ENCODE results near the gene POLR2M.

POLR2M gene

DNA sequence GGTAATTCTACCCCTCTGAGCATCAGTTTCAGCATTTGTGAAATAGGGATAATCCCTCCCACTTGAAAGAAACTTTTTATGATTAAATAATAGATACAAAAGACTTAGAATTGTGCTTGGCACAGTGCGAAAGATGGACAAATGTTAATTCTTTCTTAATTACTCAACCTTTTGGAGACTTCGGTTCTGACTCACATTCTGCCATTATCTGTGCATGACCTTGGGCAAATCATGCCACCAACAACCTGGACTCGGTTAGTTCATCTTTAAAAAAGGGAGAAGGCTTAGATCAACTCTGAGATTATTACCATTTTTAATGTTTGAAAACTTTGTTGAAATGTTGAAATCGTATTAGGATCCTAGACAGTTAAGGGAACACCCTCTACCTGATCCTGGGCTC lies 40.6 kb upstream of the POLR2M start:
- DNase-seq (ENCODE audit: low read depth) = no peak
- TF ChIP-seq CTCF (conservative IDR thresholded peaks at IDR 0.05; ENCODE audit: low read depth, low read length) = no peak
- H3K4me3 ChIP-seq (ENCODE audit: low read depth, low read length) = no peak overlapping the region

- H3K4me3 ChIP-seq (ENCODE audit: low read depth, low read length) = peak overlapping the region; percentile 26
- TF ChIP-seq CTCF (conservative IDR thresholded peaks at IDR 0.05; ENCODE audit: low read depth, low read length) = peak; percentile 74
- DNase-seq (ENCODE audit: low read depth) = peak; percentile 79
Measured at GRCh38 chr15:57667171-57667849, 39.2 kb upstream of the POLR2M start.

- no peak overlapping the region for H3K4me3 ChIP-seq (ENCODE audit: low read depth, low read length)
- TF ChIP-seq CTCF (conservative IDR thresholded peaks at IDR 0.05; ENCODE audit: low read depth, low read length) = no peak
- no peak for DNase-seq (ENCODE audit: low read depth)
Measured at GRCh38 chr15:57668016-57668415, 38.5 kb upstream of the POLR2M start.

GRCh38 chr15:57671636-57672035 lies 34.9 kb upstream of the POLR2M start:
- no peak overlapping the region for H3K4me3 ChIP-seq (ENCODE audit: low read depth, low read length)

DNA sequence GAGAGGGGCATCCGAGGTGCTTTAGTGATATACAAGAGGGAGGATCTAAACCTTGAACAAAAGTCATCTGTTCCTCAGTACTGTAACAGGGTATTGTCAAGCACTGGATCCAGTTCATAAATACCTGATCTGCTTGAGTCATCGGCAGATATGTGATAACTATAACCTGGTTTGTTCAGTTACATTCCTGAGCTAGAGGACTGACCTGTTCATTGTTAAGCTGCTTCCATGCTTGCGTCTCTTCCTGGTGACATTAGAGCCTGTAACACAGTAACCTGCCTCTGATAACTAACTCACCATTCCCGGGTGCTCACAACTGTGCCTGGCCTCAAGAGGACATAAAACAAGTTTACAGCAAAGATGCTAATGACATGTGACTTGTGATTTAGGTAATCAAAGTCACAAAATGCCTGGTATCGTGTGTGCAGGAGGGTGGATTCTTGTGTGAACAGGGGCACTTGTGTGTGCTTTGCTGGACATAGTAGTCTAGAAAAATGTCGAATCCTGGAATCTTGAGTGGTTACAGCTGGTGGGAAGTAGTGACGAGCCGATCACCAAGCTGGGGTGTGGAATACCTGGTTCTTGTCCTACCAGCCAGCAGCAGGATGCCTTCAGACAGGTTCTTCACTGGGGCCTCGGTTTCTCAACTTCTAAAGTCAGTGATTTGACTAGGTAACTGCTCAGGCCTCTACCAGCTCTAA lies 30.9 kb upstream of the POLR2M start:
- no peak for DNase-seq (ENCODE audit: low read depth)
- H3K4me3 ChIP-seq (ENCODE audit: low read depth, low read length) = no peak overlapping the region
- no peak for TF ChIP-seq CTCF (conservative IDR thresholded peaks at IDR 0.05; ENCODE audit: low read depth, low read length)

More at GRCh38 chr15:57671636-57672035, 34.9 kb upstream of the POLR2M start:
- DNase-seq (ENCODE audit: low read depth) = no peak
- TF ChIP-seq CTCF (conservative IDR thresholded peaks at IDR 0.05; ENCODE audit: low read depth, low read length) = no peak

DNA sequence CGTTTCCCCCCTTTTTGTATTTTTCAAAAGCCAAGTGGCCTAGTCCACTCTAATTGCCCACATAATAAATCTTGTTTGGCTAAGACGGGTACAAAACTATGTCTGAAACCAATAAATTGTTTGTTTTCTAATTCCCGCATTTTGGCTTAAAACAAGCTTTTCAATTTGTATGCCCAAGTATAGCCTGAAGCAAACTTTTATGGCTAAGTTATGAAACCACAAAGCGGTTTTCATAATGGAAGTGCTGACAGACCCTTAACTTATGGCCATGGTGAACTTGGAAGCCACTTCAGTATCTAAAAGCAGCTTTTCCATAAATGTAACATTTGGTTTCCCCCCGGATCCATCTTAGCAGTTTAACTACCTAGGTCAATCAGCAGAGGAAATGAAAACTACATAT lies 29.9 kb upstream of the POLR2M start:
- no peak for DNase-seq (ENCODE audit: low read depth)
- H3K4me3 ChIP-seq (ENCODE audit: low read depth, low read length) = no peak overlapping the region
- TF ChIP-seq CTCF (conservative IDR thresholded peaks at IDR 0.05; ENCODE audit: low read depth, low read length) = no peak

- no peak for DNase-seq (ENCODE audit: low read depth)
- no peak overlapping the region for H3K4me3 ChIP-seq (ENCODE audit: low read depth, low read length)
- TF ChIP-seq CTCF (conservative IDR thresholded peaks at IDR 0.05; ENCODE audit: low read depth, low read length) = no peak
Measured at GRCh38 chr15:57677204-57677603, 29.3 kb upstream of the POLR2M start.
